IMR-90 (cell line): Measurements from ENCODE around the gene HEBP1. TPM values are rescaled to one million over a fixed set of nuclear protein-coding genes. Genes with fewer than 3 reads are reported as not detected.

Experiments used
- ATAC-seq: fragments of 200-7000 bp; cut with Tn5 transposase; 2 replicates; pipeline ENCODE4 v1.9.1; 2020; ENCODE audit warnings: low read depth, mild to moderate bottlenecking, moderate library complexity
- BruUV-seq: library from RNA; stranded (reverse); fragments of 400-500 nt; replicated peaks from 2 replicates; lab custom pipeline; 2021; lab: Mats Ljungman, UMichigan
- CTCF ChIA-PET: fragments of 300-600 bp; formaldehyde crosslinking; extraction: SDS; loops from one replicate; lab custom pipeline; 2021; ENCODE audit warnings: antibody characterized with exemption; lab: Yijun Ruan, JAX
- POLR2A ChIA-PET: fragments of 300-600 bp; sonication (Branson Sonifier 250); formaldehyde crosslinking; loops from one replicate; lab custom pipeline; 2022; ENCODE audit warnings: antibody characterized with exemption; ENCODE audit not compliant: unreplicated experiment; lab: Charles Lee
- DNase-seq: peaks from one replicate; pipeline ENCODE4 v3.0.0; 2013
- H2AFZ ChIP-seq: replicated peaks from 2 replicates; pipeline ENCODE3; 2013; ENCODE audit warnings: low read length, mild to moderate bottlenecking; ENCODE audit not compliant: poor library complexity
- H2AK5ac ChIP-seq: 2 replicates; pipeline ENCODE4 v1.6.1; 2013; ENCODE audit warnings: low read depth, low read length, inconsistent platforms
- H2AK9ac ChIP-seq: replicated peaks from 2 replicates; pipeline ENCODE3; 2013; ENCODE audit warnings: mild to moderate bottlenecking, low read depth, low read length, moderate library complexity; ENCODE audit not compliant: poor library complexity
- H2BK120ac ChIP-seq: 2 replicates; pipeline ENCODE4 v1.6.1; 2013; ENCODE audit warnings: low read depth, low read length, inconsistent platforms
- H2BK15ac ChIP-seq: 3 replicates; pipeline ENCODE4 v1.6.1; 2013; ENCODE audit warnings: low read depth, low read length, inconsistent platforms
- H2BK20ac ChIP-seq: 2 replicates; pipeline ENCODE4 v1.6.1; 2013; ENCODE audit warnings: low read depth, mild to moderate bottlenecking, inconsistent platforms, low read length, moderate library complexity
- H2BK5ac ChIP-seq: 2 replicates; pipeline ENCODE4 v1.6.1; 2013; ENCODE audit warnings: mild to moderate bottlenecking, low read depth, low read length, inconsistent platforms; ENCODE audit not compliant: poor library complexity, severe bottlenecking
- H3K14ac ChIP-seq: replicated peaks from 2 replicates; pipeline ENCODE4 v1.6.1; 2013; ENCODE audit warnings: low read depth, low read length, inconsistent platforms
- H3K18ac ChIP-seq: 2 replicates; pipeline ENCODE4 v1.6.1; 2013; ENCODE audit warnings: low read depth, low read length, control low read depth
- H3K23ac ChIP-seq: 2 replicates; pipeline ENCODE4 v1.6.1; 2013; ENCODE audit warnings: low read depth, low read length, inconsistent platforms
- H3K27ac ChIP-seq: 2 replicates; pipeline ENCODE4 v1.5.1; 2013; ENCODE audit warnings: mild to moderate bottlenecking, control low read depth, low read length; ENCODE audit not compliant: insufficient read depth
- H3K27me3 ChIP-seq: 2 replicates; pipeline ENCODE4 v1.6.1; 2013; ENCODE audit warnings: low read length; ENCODE audit not compliant: control insufficient read depth, insufficient read depth
- H3K36me3 ChIP-seq: 2 replicates; pipeline ENCODE4 v1.6.1; 2013; ENCODE audit warnings: low read length, mixed read lengths; ENCODE audit not compliant: control insufficient read depth, insufficient read depth
- H3K4ac ChIP-seq: 2 replicates; pipeline ENCODE4 v1.6.1; 2013; ENCODE audit warnings: low read depth, low read length, inconsistent platforms
- H3K4me1 ChIP-seq: 2 replicates; pipeline ENCODE4 v1.6.1; 2013; ENCODE audit warnings: low read length, mixed read lengths; ENCODE audit not compliant: control insufficient read depth, insufficient read depth
- H3K4me2 ChIP-seq: 2 replicates; pipeline ENCODE4 v1.6.1; 2013; ENCODE audit warnings: low read depth, mild to moderate bottlenecking, control low read depth, low read length, moderate library complexity
- H3K4me3 ChIP-seq: 2 replicates; pipeline ENCODE4 v1.5.1; 2013; ENCODE audit warnings: low read depth, mild to moderate bottlenecking, control low read depth, low read length, moderate library complexity; ENCODE audit not compliant: insufficient read depth
- H3K56ac ChIP-seq: 2 replicates; pipeline ENCODE4 v1.6.1; 2013; ENCODE audit warnings: low read length, inconsistent platforms; ENCODE audit not compliant: insufficient read depth; ENCODE audit errors: extremely low read depth
- H3K79me1 ChIP-seq, 2 experiments: 2 replicates each; pipeline ENCODE4 v1.6.1; 2013; ENCODE audit warnings: low read length in 2 of 2, inconsistent platforms in 1 of 2, low read depth in 1 of 2
- H3K9ac ChIP-seq: 2 replicates; pipeline ENCODE4 v1.6.1; 2013; ENCODE audit warnings: low read depth, low read length, control low read depth
- H3K9me1 ChIP-seq: 2 replicates; pipeline ENCODE4 v1.6.1; 2013; ENCODE audit warnings: low read length, inconsistent platforms; ENCODE audit not compliant: insufficient read depth
- H3K9me3 ChIP-seq: 2 replicates; pipeline ENCODE4 v1.6.1; 2013; ENCODE audit warnings: low read length; ENCODE audit not compliant: control insufficient read depth, insufficient read depth
- H4K20me1 ChIP-seq: 2 replicates; pipeline ENCODE4 v1.6.1; 2013; ENCODE audit warnings: low read length, inconsistent platforms; ENCODE audit not compliant: insufficient read depth
- H4K5ac ChIP-seq: 2 replicates; pipeline ENCODE4 v1.6.1; 2013; ENCODE audit warnings: mild to moderate bottlenecking, low read depth, low read length, control low read depth
- H4K8ac ChIP-seq, 2 experiments: 2 replicates each; pipeline ENCODE4 v1.6.1; 2013; ENCODE audit warnings: low read depth in 2 of 2, low read length in 2 of 2, control low read depth in 1 of 2, inconsistent platforms in 1 of 2
- H4K91ac ChIP-seq: 2 replicates; pipeline ENCODE4 v1.6.1; 2013; ENCODE audit warnings: low read depth, low read length, inconsistent platforms; ENCODE audit not compliant: insufficient read depth
- CEBPB ChIP-seq: IDR thresholded peaks from 2 replicates; pipeline ENCODE4 v1.6.1; 2012; ENCODE audit warnings: low read depth, low read length, improper control_type of control experiment
- FOS ChIP-seq: fragments of 150-350 bp; IDR thresholded peaks from 2 replicates; pipeline ENCODE4 v1.6.1; 2016; ENCODE audit warnings: low read depth, low read length
- MAFK ChIP-seq: IDR thresholded peaks from 2 replicates; pipeline ENCODE4 v1.6.1; 2012; ENCODE audit warnings: low read depth, low read length, improper control_type of control experiment
- NFE2L2 ChIP-seq: fragments of 150-350 bp; IDR thresholded peaks from 2 replicates; pipeline ENCODE4 v1.6.1; 2016; ENCODE audit warnings: low read depth, mild to moderate bottlenecking, low read length
- POLR2A ChIP-seq: IDR thresholded peaks from 2 replicates; pipeline ENCODE4 v1.6.1; 2012; ENCODE audit warnings: mild to moderate bottlenecking, low read depth, low read length
- RFX5 ChIP-seq: IDR thresholded peaks from 2 replicates; pipeline ENCODE4 v1.8.0; 2012; ENCODE audit warnings: low read depth, mild to moderate bottlenecking, low read length, moderate library complexity
- WGBS, 2 experiments: methylation state at CpG; one replicate each; pipeline versions ENCODE4 v1.1.5 to v1.1.7; 2013; ENCODE audit warnings: missing lambda C conversion rate in 2 of 2; ENCODE audit not compliant: insufficient read length in 1 of 2; ENCODE audit errors: extremely low coverage in 2 of 2; 5-methylcytosine and 5-hydroxymethylcytosine counted together
- dilution Hi-C: fragments of 300-500 bp; cut with HindIII; formaldehyde crosslinking; loops from one replicate; pipeline ENCODE4 v1.14.3; 2018; ENCODE audit warnings: low sequenced_read_pairs; ENCODE audit not compliant: unreplicated experiment
- in situ Hi-C: fragments of 300-500 bp; cut with MboI; formaldehyde crosslinking; loops from 3 replicates; pipeline ENCODE4 v1.14.3; 2019; ENCODE audit warnings: low sequenced_read_pairs, inconsistent platforms, mixed read lengths
- intact Hi-C: fragments of 100-400 bp; cut with micrococcal nuclease; formaldehyde crosslinking; loops from 2 replicates; pipeline ENCODE4 v1.10.0; 2022
- polyA plus RNA-seq, 3 experiments: library from polyadenylated mRNA; depleted of rRNA; stranded (reverse); fragments of >200 nt; gene quantifications; 2 replicates each; pipeline ENCODE4 v1.2.3, GENCODE V29; 2012; ENCODE audit warnings: low replicate concordance in 1 of 3
- total RNA-seq: library from RNA; depleted of rRNA; stranded (reverse); fragments of >200 nt; gene quantifications from 2 replicates; pipeline ENCODE4 v1.2.3, GENCODE V29; 2012

Gene HEBP1
- total and polyA plus RNA-seq, 2 of the 4 experiments (the other 2 are of a cell fraction), result 18.8 to 49.2 TPM

DNA sequence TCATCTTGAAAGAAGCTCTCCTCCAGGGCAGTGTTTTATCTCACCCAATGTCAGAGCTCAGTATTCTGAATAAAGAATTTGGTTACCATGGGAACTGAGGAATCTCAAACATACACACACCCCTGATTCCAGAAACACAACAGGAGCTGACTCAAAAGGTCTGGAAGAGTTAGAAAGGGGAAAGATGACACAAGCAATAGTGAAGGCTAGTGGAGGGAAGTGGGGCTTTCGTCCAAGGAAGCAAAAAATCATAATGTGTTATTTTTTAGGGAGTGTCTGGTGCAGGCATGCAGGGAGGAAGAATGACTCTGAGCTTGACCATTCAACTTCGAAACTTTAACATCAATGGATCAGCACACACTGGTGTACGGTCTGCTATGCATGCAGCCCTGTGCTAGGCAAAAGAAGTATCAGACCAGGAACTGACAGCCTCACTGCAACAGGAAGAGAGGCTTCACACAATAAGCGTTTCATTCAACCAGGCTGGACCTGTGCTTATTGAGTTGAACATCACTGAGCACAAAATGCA is 20.3 kb downstream of the HEBP1 start:
- H4K8ac ChIP-seq, result peak overlapping the region; percentile 17 to 35; a peak in 3 of 4 replicates
- H3K18ac ChIP-seq, result peak overlapping the region; percentile 26
- peak overlapping the region; percentile 44; the same call in 1 of the 2 replicates for H3K56ac ChIP-seq
- peaks cover 30 to 68% of the 10 kb centered on the region in 2 experiments for H3K79me1 ChIP-seq
- H2AK9ac ChIP-seq, result peak overlapping the region; percentile 45
- H2BK15ac ChIP-seq, result peak overlapping the region; percentile 66; the same call in 2 of the 3 replicates
- H2BK5ac ChIP-seq, result peak overlapping the region; percentile 86
- peak overlapping the region; percentile 64 for H3K27ac ChIP-seq
- peak overlapping the region; percentile 74 for H3K14ac ChIP-seq
- no peak overlapping the region for H4K5ac ChIP-seq
- H3K27me3 ChIP-seq, result no peaks in the 10 kb centered on the region
- 0% methylated on average over 1 of the region's 4 CpGs; no CpG with 5 or more reads in 1 of the 2 experiments for WGBS, 2 experiments
- H3K23ac ChIP-seq, result peak overlapping the region; percentile 77
- H2AK5ac ChIP-seq, result peak overlapping the region; percentile 89
- H2BK120ac ChIP-seq, result peak overlapping the region; percentile 74
- peak overlapping the region; percentile 79 for H4K91ac ChIP-seq
- TF ChIP-seq RFX5 (no peak), CEBPB (peak; percentile 40; the same call in 1 of the 2 replicates), FOS (peak; percentile 68; the same call in 1 of the 2 replicates), MAFK (peak; percentile 50; the same call in 1 of the 2 replicates), POLR2A (no peak), NFE2L2 (peak; percentile 61; the same call in 1 of the 2 replicates)
- peaks cover 19% of the 10 kb centered on the region for H3K36me3 ChIP-seq
- H2AFZ ChIP-seq, result peak overlapping the region; percentile 3
- CTCF ChIA-PET, result interaction anchor here (0.7 to 1.9 kb wide), 3 partner anchors 63 to 230 kb away, joined by 3 to 6 read pairs (median 4); no protein-coding TSS in a partner anchor
- ATAC-seq, result peak; percentile 84
- H3K9me3 ChIP-seq, result no peaks in the 10 kb centered on the region
- peaks cover 26% of the 10 kb centered on the region for H3K9me1 ChIP-seq
- DNase-seq, result peak; percentile 98
- H3K9ac ChIP-seq, result peak overlapping the region; percentile 37
- dilution Hi-C loops, result no loop called here
- POLR2A ChIA-PET, result no interaction called here
- peaks cover 9% of the 10 kb centered on the region for H4K20me1 ChIP-seq
- H3K4me2 ChIP-seq, result peak overlapping the region; percentile 80
- H3K4me3 ChIP-seq, result no peak overlapping the region
- H2BK20ac ChIP-seq, result peak overlapping the region; percentile 80
- peak overlapping the region; percentile 76 for H3K4ac ChIP-seq
- intact Hi-C loops, result loop anchor here (1.0 to 5.0 kb wide), 3 partner anchors 12 to 252 kb away; no protein-coding TSS in a partner anchor
- no TSS peak for BruUV-seq
- peaks cover 29% of the 10 kb centered on the region for H3K4me1 ChIP-seq
- in situ Hi-C loops, result loop anchor here (5.0 to 10.0 kb wide), 3 partner anchors 62 to 185 kb away; no protein-coding TSS in a partner anchor
